LNCaP clone FGC (cell line): ENCODE data around the gene FAM171A2.

Experiments
- DNase-seq: peaks from one replicate; pipeline ENCODE4 v3.0.0-alpha.2; 2011; ENCODE audit warnings: low read depth
- H3K4me3 ChIP-seq: 2 replicates; pipeline ENCODE4 v1.5.1; 2011; ENCODE audit warnings: mild to moderate bottlenecking, low read depth, low read length, control low read depth
- CTCF ChIP-seq: IDR thresholded peaks from 2 replicates; pipeline ENCODE4 v1.5.1; 2012; ENCODE audit warnings: mild to moderate bottlenecking; ENCODE audit not compliant: control insufficient read depth, insufficient read depth; ENCODE audit errors: extremely low read depth

FAM171A2 gene

GRCh38 chr17:44362949-44363612, 572 bp downstream of the FAM171A2 start:
- no peak for DNase-seq
- H3K4me3 ChIP-seq: peak overlapping the region; percentile 59
- no peak for TF ChIP-seq CTCF

- peak overlapping the region; percentile 59 for H3K4me3 ChIP-seq
- DNase-seq: no peak
- no peak for TF ChIP-seq CTCF
Observed at GRCh38 chr17:44362459-44362948, 1.1 kb downstream of the FAM171A2 start.

GRCh38 chr17:44361292-44362260, 2.1 kb downstream of the FAM171A2 start:
- TF ChIP-seq CTCF: no peak
- no peak overlapping the region for H3K4me3 ChIP-seq
- DNase-seq: no peak

GRCh38 chr17:44360826-44361225, 2.8 kb downstream of the FAM171A2 start:
- DNase-seq: no peak
- no peak for TF ChIP-seq CTCF
- H3K4me3 ChIP-seq: no peak overlapping the region

GRCh38 chr17:44360144-44360533, 3.5 kb downstream of the FAM171A2 start:
- no peak overlapping the region for H3K4me3 ChIP-seq
- no peak for TF ChIP-seq CTCF
- DNase-seq: no peak

GRCh38 chr17:44359458-44360143, 4.1 kb downstream of the FAM171A2 start:
- DNase-seq: no peak
- H3K4me3 ChIP-seq: no peak overlapping the region
- TF ChIP-seq CTCF: no peak
